HG03066 (cell line): Measurements from ENCODE around the gene E2F7.

Experiments used
- ATAC-seq: cut with Tn5 transposase; IDR thresholded peaks from one replicate; pipeline ENCODE4 v1.9.1; 2021; ENCODE audit warnings: low read depth; ENCODE audit not compliant: unreplicated experiment

E2F7 gene

DNA sequence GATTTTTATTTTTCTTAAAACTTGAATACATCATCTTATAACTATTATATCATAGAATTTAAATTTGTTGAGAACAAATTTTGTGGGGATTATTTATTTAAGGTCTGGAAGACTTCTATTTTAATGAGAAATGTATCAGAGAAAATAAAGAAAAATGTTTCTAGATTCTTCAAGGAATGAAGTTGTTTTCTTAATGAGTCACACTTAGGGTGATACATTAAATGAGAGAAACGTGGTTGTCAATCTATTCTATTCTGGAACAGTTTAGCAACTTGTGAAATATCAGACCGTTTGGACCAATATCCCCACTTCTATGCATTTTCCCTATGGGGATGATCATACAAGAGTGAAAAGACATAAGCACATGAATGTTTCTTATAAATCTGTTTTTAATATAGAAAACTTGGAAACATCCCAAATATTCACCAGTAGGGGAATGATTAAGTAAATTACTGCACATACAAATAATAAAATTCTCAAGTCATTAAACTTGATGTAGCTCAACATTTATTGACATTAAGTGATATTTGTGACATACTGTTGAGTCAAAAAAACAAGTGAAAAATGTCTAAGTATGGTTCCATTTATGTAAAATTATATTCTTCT is 88.5 kb downstream of the E2F7 start:
- no peak for ATAC-seq
